ENCODE measurements around the gene UTP25. TPM values are rescaled to one million over a fixed set of nuclear protein-coding genes. Genes with fewer than 3 reads are reported as not detected.
A peak's percentile ranks its signal among the peaks of the same experiment; 100 is the strongest.

The UTP25 gene
- total and polyA plus RNA-seq, 2 of the 4 experiments (the other 2 are of a cell fraction) = 7.1 to 17.4 TPM

DNA sequence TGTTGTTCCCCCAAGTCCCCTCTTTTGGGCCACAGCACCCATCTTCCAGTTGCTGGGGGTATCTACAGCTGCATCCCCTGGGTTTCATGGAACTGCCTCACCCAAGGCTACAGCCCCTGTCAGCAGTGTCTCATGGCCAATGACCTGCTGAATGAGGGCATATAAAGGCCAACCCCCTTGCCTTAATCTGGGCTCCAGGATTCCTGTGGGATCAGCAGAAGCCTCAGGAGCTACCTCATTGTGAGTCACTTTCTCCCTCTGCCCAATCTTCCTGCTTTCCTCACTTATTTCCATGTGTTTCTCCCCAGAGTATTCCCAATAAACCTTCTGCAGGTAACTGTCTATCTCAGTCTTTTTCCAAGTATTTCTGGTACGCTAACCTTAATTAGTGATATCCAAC, 73.0 kb downstream of the UTP25 start:
- Histone ChIP-seq H3K9me3 (ENCODE audit: control insufficient read depth, insufficient read depth, low read length) (no peaks in the 10 kb centered on the region), H4K91ac (ENCODE audit: insufficient read depth, low read depth, low read length) (no peak overlapping the region), H2BK20ac (ENCODE audit: low read depth, low read length) (peak overlapping the region; percentile 74; the same call in 1 of the 2 replicates), H3K4me1 (ENCODE audit: control insufficient read depth, insufficient read depth, low read length) (peaks cover 3% of the 10 kb centered on the region), H3K79me1 (ENCODE audit: low read depth in 1 of 2, low read length in 2 of 2) (no peaks in the 10 kb centered on the region), H4K8ac (ENCODE audit: low read depth in 2 of 2, low read length in 2 of 2) (no peak overlapping the region), H2AFZ (replicated peaks; ENCODE audit: low read length, poor library complexity) (peak overlapping the region; percentile 50), H3K9ac (ENCODE audit: low read depth, low read length) (no peak overlapping the region), H2BK120ac (ENCODE audit: low read depth, low read length) (peak overlapping the region; percentile 55; the same call in 1 of the 2 replicates), H3K27me3 (ENCODE audit: control insufficient read depth, insufficient read depth, low read length) (no peaks in the 10 kb centered on the region), H3K9me1 (ENCODE audit: insufficient read depth, low read length) (peaks cover 9% of the 10 kb centered on the region), H2BK5ac (ENCODE audit: low read depth, low read length, poor library complexity, severe bottlenecking) (no peak overlapping the region), H3K14ac (replicated peaks; ENCODE audit: low read depth, low read length) (no peak overlapping the region), H4K20me1 (ENCODE audit: insufficient read depth, low read length) (no peaks in the 10 kb centered on the region), H4K5ac (ENCODE audit: low read depth, low read length) (no peak overlapping the region), H3K18ac (ENCODE audit: low read depth, low read length) (no peak overlapping the region), H3K36me3 (ENCODE audit: control insufficient read depth, insufficient read depth, low read length) (no peaks in the 10 kb centered on the region), H2AK5ac (ENCODE audit: low read depth, low read length) (no peak overlapping the region), H2BK15ac (ENCODE audit: low read depth, low read length) (0 out of 3 replicates have a peak overlapping the region, but pooled peaks have one; percentile 52), H2AK9ac (replicated peaks; ENCODE audit: low read depth, low read length, poor library complexity) (no peak overlapping the region), H3K23ac (ENCODE audit: low read depth, low read length) (no peak overlapping the region), H3K4ac (ENCODE audit: low read depth, low read length) (no peak overlapping the region), H3K4me3 (ENCODE audit: insufficient read depth, low read depth, low read length) (no peak overlapping the region), H3K56ac (ENCODE audit: extremely low read depth, insufficient read depth, low read length) (no peak overlapping the region), H3K4me2 (ENCODE audit: low read depth, low read length) (no peak overlapping the region; the same call in 1 of the 2 replicates), H3K27ac (ENCODE audit: insufficient read depth, low read length) (no peak overlapping the region)
- ChIA-PET CTCF (interaction anchor here (0.6 to 0.9 kb wide), 2 partner anchors 10 to 26 kb away, joined by 3 read pairs; no protein-coding TSS in a partner anchor), POLR2A (ENCODE audit: unreplicated experiment) (no interaction called here)
- ATAC-seq (ENCODE audit: low read depth) (peak; percentile 57), DNase-seq (peak; percentile 77)
- no TSS peak for BruUV-seq (replicated peaks)
- WGBS, 2 experiments (ENCODE audit: extremely low coverage in 2 of 2, insufficient read length in 1 of 2) = no CpG with 5 or more reads among the region's 1 CpG
- intact Hi-C loops (cut with micrococcal nuclease) (no loop called here), dilution Hi-C loops (cut with HindIII; ENCODE audit: low sequenced_read_pairs, unreplicated experiment) (no loop called here), in situ Hi-C loops (cut with MboI; ENCODE audit: low sequenced_read_pairs) (no loop called here)
- TF ChIP-seq, protein P1, sequence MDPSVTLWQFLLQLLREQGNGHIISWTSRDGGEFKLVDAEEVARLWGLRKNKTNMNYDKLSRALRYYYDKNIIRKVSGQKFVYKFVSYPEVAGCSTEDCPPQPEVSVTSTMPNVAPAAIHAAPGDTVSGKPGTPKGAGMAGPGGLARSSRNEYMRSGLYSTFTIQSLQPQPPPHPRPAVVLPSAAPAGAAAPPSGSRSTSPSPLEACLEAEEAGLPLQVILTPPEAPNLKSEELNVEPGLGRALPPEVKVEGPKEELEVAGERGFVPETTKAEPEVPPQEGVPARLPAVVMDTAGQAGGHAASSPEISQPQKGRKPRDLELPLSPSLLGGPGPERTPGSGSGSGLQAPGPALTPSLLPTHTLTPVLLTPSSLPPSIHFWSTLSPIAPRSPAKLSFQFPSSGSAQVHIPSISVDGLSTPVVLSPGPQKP (IDR thresholded peaks at IDR 0.05; ENCODE audit: borderline replicate concordance, low read depth, low read length) = no peak
- no peak for TF ChIP-seq RAD21 (IDR thresholded peaks at IDR 0.05; ENCODE audit: low read length)
- TF ChIP-seq RCOR1 (IDR thresholded peaks at IDR 0.05; ENCODE audit: insufficient replicate concordance, low read length) = no peak
- no peak for TF ChIP-seq POLR2A (IDR thresholded peaks at IDR 0.05; ENCODE audit: low read depth, low read length)
- peak; percentile 35; the same call in 1 of the 2 replicates for TF ChIP-seq FOS (IDR thresholded peaks at IDR 0.05; ENCODE audit: low read depth, low read length)
- TF ChIP-seq RFX5 (IDR thresholded peaks at IDR 0.05; ENCODE audit: low read depth, low read length) = no peak
- peak; percentile 49 for TF ChIP-seq MAFK (IDR thresholded peaks at IDR 0.05; ENCODE audit: low read depth, low read length)
- TF ChIP-seq MXI1 (IDR thresholded peaks at IDR 0.05; ENCODE audit: borderline replicate concordance, low read depth, low read length) = no peak
- TF ChIP-seq, protein P2, sequence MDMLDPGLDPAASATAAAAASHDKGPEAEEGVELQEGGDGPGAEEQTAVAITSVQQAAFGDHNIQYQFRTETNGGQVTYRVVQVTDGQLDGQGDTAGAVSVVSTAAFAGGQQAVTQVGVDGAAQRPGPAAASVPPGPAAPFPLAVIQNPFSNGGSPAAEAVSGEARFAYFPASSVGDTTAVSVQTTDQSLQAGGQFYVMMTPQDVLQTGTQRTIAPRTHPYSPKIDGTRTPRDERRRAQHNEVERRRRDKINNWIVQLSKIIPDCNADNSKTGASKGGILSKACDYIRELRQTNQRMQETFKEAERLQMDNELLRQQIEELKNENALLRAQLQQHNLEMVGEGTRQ (IDR thresholded peaks at IDR 0.05; ENCODE audit: low read depth, low read length) = no peak
- no peak for TF ChIP-seq BHLHE40 (IDR thresholded peaks at IDR 0.05; ENCODE audit: low read depth, low read length)
- TF ChIP-seq, protein P3, sequence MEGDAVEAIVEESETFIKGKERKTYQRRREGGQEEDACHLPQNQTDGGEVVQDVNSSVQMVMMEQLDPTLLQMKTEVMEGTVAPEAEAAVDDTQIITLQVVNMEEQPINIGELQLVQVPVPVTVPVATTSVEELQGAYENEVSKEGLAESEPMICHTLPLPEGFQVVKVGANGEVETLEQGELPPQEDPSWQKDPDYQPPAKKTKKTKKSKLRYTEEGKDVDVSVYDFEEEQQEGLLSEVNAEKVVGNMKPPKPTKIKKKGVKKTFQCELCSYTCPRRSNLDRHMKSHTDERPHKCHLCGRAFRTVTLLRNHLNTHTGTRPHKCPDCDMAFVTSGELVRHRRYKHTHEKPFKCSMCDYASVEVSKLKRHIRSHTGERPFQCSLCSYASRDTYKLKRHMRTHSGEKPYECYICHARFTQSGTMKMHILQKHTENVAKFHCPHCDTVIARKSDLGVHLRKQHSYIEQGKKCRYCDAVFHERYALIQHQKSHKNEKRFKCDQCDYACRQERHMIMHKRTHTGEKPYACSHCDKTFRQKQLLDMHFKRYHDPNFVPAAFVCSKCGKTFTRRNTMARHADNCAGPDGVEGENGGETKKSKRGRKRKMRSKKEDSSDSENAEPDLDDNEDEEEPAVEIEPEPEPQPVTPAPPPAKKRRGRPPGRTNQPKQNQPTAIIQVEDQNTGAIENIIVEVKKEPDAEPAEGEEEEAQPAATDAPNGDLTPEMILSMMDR (conservative IDR thresholded peaks at IDR 0.05; ENCODE audit: low read depth, low read length) = no peak
- TF ChIP-seq SMC3 (IDR thresholded peaks at IDR 0.05; ENCODE audit: low read depth, low read length) = no peak
